Measurements from ENCODE around the gene SLIT1.
"Not testable (repeated sequence)": the region's sequence is repeated elsewhere in the genome, so short reads cannot be mapped to it uniquely, and the experiment has no call there.

Gene SLIT1

DNA sequence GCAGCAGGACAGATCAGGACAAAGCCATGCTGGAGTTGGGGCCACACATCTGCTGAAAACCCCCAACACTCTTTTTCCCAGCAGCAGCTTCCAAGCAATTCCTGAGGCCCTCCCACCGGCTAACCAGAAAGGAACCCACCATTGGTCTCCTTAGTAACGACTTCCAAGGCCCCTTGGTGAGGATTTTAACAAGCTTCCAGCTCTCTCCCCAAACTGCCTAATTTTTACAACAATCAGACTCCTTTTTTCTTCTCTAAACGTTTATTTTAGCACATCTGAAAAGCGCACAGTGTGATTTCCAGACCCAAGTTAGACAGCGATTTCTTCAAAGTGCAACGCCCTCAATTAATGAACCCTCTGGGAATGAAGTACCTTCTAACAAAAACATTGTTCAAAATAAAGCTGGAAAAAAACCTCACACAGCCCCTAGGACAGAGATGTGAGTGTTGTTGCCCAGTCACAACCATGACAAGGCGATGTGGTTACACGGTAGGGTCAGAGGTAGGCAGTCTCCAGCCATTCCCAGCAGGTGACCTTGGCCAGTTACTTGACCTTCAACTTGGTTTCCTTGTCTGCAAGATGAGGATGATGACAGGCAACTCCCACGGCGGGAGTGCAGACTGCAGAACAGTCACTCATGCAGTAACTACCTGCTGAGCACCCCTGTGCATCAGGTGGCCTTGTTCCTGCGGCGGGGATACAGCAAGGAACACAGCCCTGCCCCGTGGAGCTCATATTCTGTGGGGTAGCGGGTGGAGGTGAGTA lies 82.3 kb downstream of the SLIT1 start:
- DNase-seq: no peak

- DNase-seq: no peak
Observed at GRCh38 chr10:97102441-97102840, 83.3 kb downstream of the SLIT1 start.

GRCh38 chr10:97101166-97101940 lies 84.4 kb downstream of the SLIT1 start:
- DNase-seq: no peak

DNA sequence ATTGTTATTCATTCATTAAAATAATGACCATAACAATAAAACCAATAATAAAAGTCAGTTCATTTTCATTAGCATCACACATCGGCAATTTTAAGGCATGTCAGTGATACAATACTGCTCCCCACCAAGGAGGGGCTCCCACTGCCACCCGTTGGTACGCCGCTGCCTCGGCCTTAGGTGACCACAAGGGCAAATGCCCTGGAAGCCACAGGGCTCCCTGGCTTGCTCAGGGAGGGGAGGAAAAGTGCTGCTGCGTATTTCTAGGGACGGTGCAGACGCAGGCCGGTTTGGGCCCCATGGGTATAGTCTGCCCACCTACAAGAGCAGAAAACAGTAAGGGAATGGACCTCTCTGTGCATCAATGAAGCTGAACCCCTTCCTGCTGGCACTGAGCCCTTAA lies 85.1 kb downstream of the SLIT1 start:
- DNase-seq: no peak

DNA sequence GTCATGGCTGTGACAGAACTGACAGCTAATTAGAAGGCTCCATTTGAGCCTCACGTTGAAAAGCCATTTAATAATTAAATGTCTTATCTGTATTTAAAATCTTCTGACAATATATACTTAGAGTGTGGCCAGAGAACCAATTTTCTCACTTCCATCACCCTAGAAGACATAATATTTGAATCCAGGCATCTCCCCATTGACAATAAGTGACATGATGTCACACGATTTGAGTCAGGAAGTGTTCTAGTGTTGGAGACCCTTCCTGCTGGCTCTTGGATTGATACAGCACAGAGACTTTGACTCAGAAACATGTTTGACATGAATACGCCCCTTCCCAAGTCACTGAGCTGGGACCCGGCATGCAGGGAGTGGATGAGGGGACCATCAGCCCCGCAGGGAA lies 85.9 kb downstream of the SLIT1 start:
- DNase-seq: no peak

GRCh38 chr10:97099089-97099488 lies 86.7 kb downstream of the SLIT1 start:
- DNase-seq: no peak

- DNase-seq: no peak
Observed at GRCh38 chr10:97097084-97097433, 88.7 kb downstream of the SLIT1 start.

- no peak for DNase-seq
Observed at GRCh38 chr10:97096261-97097083, 89.3 kb downstream of the SLIT1 start.

DNA sequence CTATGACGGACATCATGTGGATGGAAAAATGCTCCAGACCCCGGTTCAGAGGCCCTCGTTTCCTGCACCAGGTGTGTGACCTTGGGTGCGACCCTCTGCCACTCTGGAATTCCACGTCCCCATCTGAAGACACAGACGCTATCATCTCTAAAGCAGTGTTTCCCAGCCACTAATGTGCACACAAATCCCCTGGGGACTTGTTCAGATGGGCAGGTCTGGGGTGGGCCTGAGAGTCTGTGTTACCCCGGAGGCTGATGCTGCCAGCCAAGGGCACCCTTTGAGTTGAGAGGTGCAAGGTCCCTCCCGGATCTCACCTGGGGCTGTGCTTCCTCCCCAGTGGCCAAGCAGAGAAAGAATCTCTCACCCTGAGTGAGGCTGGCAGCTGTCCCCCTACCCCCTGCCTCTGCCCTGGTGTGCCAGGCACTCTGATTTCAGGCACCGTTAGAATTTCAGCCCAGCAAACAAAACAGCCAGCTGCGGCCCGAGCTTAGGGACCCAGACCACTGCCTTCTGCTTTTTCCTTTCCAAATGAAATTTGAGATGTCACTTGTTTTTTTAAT lies 90.0 kb downstream of the SLIT1 start:
- no peak for DNase-seq

GRCh38 chr10:97090644-97091043 lies 95.1 kb downstream of the SLIT1 start:
- no peak for DNase-seq

DNA sequence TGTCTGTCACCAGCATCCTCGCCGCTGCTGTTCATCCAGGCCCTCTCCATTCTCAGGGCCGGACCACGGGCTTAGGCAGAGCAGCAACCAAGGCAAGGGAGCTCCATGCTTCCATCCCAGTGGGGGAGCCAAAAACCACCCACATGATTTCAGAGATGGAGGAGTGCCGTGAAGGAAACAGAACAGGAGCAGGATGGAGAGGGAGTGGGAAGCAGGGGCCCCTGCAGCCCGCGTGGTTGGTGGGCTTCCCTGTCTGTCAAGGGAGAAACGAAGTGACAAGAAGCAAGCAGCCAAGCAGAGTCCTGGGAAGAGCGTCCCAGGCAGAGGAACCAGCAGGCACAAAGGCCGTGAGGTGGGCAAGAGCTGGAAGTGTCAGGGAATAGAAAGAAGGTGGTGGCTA lies 95.7 kb downstream of the SLIT1 start:
- no peak for DNase-seq

GRCh38 chr10:97089209-97089870 lies 96.4 kb downstream of the SLIT1 start:
- DNase-seq: no peak

DNA sequence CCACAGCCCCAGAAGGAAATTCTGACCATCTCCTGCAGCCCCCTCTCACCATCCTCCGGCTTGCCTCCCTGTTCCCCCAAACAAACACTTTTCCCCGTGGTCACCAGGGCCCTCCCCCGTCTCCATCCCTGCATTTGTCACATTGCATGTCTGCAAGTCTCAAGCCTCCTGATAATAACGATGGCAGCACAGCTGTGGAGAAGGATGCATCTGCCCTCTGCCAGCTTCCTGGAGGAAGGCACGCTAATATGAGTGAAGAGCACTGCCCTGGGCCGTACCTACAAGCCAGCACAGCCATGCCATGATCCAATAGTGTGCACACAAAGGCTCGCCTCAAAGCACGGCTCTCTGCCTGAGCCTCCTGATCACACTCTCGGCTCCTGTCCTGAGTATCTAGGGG lies 98.5 kb downstream of the SLIT1 start:
- DNase-seq: no peak

GRCh38 chr10:97086530-97086929 lies 99.2 kb downstream of the SLIT1 start:
- no peak for DNase-seq

- DNase-seq: no peak
Observed at GRCh38 chr10:97083228-97083829, 102.4 kb downstream of the SLIT1 start.

- not testable (repeated sequence) for DNase-seq
Observed at GRCh38 chr10:97082575-97082974, 103.2 kb downstream of the SLIT1 start.

DNA sequence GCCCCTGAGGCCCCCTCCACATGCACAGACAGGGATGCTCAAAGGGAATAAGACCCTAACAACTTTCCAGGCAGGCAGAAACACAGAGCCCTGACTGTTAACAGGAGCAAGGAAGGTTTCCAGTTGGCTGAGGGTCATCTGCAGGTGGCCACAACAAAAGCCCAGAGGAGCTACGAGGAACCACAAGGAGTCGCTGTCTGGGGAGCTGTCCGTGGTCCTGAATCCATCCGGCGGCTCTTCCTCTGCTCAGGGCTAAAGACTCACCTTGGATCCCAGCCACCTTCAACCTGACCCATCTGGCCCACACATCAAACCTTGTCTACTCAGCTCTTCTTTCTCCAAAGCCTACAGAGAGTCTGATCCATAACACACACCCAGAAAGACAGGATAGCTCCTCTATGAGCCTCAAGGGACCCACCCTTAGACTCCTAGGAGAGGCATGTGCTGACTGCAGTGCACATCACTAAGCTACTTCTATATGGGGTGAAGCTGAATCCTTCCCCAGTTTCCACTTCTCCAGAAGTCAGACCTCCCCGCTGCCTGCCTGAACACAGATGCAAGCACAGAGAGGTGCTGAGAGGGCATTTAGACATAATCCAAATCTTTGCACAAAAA lies 104.0 kb downstream of the SLIT1 start:
- DNase-seq: no peak

- no peak for DNase-seq
Observed at GRCh38 chr10:97080051-97080776, 105.5 kb downstream of the SLIT1 start.

DNA sequence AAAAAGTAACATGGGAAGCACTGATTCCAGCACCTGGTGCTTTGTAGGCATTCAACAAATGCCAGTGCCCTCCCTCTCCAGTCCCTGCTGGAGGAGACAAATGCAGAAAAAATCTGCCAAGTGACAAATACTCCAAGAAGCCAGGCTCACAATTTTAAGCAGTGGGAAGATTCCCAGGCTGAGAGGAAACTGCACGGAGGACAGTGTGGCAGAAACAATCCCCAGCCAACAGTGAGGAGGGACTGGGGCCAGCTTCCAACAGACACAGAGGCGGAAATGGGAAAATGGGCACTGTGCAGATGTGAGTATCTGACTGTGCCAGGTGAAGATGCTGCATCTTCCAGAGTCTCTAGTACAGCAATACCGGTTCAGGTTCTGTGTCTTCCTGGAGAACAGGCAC lies 106.3 kb downstream of the SLIT1 start:
- no peak for DNase-seq

- no peak for DNase-seq
Observed at GRCh38 chr10:97078938-97079445, 106.8 kb downstream of the SLIT1 start.

All from DMS 273 treated with DMSO at 0.1 percent for 48 hours (cell line).